BE2C (cell line): ENCODE measurements around the gene BICRAL.

ENCODE experiments used
- DNase-seq: peaks from one replicate; pipeline ENCODE4 v3.0.0-alpha.2; 2020
- H3K27me3 ChIP-seq: fragments of 250-450 bp; sonication (Bioruptor Pico); 2 replicates; pipeline ENCODE4 v1.5.1; 2020; ENCODE audit warnings: mild to moderate bottlenecking
- H3K36me3 ChIP-seq: fragments of 250-450 bp; sonication (Bioruptor Pico); 2 replicates; pipeline ENCODE4 v1.5.1; 2020; ENCODE audit warnings: mild to moderate bottlenecking
- H3K4me1 ChIP-seq: fragments of 250-450 bp; sonication (Bioruptor Pico); 2 replicates; pipeline ENCODE4 v1.5.1; 2020
- H3K4me3 ChIP-seq: 2 replicates; pipeline ENCODE4 v1.5.1; 2011; ENCODE audit warnings: low read depth, low read length
- H3K9me3 ChIP-seq: fragments of 250-450 bp; sonication (Bioruptor Pico); 2 replicates; pipeline ENCODE4 v1.5.1; 2020
- CTCF ChIP-seq: IDR thresholded peaks from 2 replicates; pipeline ENCODE4 v1.5.1; 2012; ENCODE audit warnings: mild to moderate bottlenecking, low read depth, low read length

Gene BICRAL

GRCh38 chr6:42851599-42851998 lies 69.7 kb downstream of the BICRAL start:
- no peak overlapping the region for H3K4me3 ChIP-seq
- H3K4me1 ChIP-seq = peaks cover 2% of the 10 kb centered on the region; the same call in 1 of the 2 replicates
- no peak for DNase-seq
- TF ChIP-seq CTCF = no peak
- no peaks in the 10 kb centered on the region for H3K27me3 ChIP-seq
- no peaks in the 10 kb centered on the region for H3K9me3 ChIP-seq
- peaks cover 6% of the 10 kb centered on the region; the same call in 1 of the 2 replicates for H3K36me3 ChIP-seq

GRCh38 chr6:42860036-42860435 lies 78.2 kb downstream of the BICRAL start:
- DNase-seq = no peak
- Histone ChIP-seq H3K4me3 (no peak overlapping the region), H3K4me1 (no peaks in the 10 kb centered on the region), H3K36me3 (peaks cover 24% of the 10 kb centered on the region), H3K27me3 (no peaks in the 10 kb centered on the region), H3K9me3 (no peaks in the 10 kb centered on the region)
- no peak for TF ChIP-seq CTCF

- Histone ChIP-seq H3K9me3 (no peaks in the 10 kb centered on the region), H3K4me1 (no peaks in the 10 kb centered on the region), H3K36me3 (peaks cover 24% of the 10 kb centered on the region), H3K27me3 (no peaks in the 10 kb centered on the region), H3K4me3 (no peak overlapping the region)
- TF ChIP-seq CTCF = no peak
- no peak for DNase-seq
Observed at GRCh38 chr6:42860481-42860880, 78.6 kb downstream of the BICRAL start.

- Histone ChIP-seq H3K27me3 (no peaks in the 10 kb centered on the region), H3K9me3 (no peaks in the 10 kb centered on the region), H3K36me3 (peaks cover 12% of the 10 kb centered on the region), H3K4me3 (no peak overlapping the region), H3K4me1 (no peaks in the 10 kb centered on the region)
- no peak for TF ChIP-seq CTCF
- DNase-seq = no peak
Observed at GRCh38 chr6:42864602-42865001, 82.8 kb downstream of the BICRAL start.

GRCh38 chr6:42870145-42870936 lies 88.5 kb downstream of the BICRAL start:
- H3K27me3 ChIP-seq = no peaks in the 10 kb centered on the region
- no peaks in the 10 kb centered on the region for H3K4me1 ChIP-seq
- H3K9me3 ChIP-seq = no peaks in the 10 kb centered on the region
- no peak for TF ChIP-seq CTCF
- no peak for DNase-seq
- no peak overlapping the region for H3K4me3 ChIP-seq
- peaks cover 3% of the 10 kb centered on the region; the same call in 1 of the 2 replicates for H3K36me3 ChIP-seq

- H3K9me3 ChIP-seq = no peaks in the 10 kb centered on the region
- no peaks in the 10 kb centered on the region for H3K27me3 ChIP-seq
- DNase-seq = no peak
- H3K36me3 ChIP-seq = peaks cover under 1% of the 10 kb centered on the region; the same call in 1 of the 2 replicates
- no peak for TF ChIP-seq CTCF
- H3K4me1 ChIP-seq = no peaks in the 10 kb centered on the region
- H3K4me3 ChIP-seq = no peak overlapping the region
Observed at GRCh38 chr6:42871711-42872110, 89.9 kb downstream of the BICRAL start.
